RPMI7951 (cell line): Measurements from ENCODE around the gene ZBTB7C. TPM values are rescaled to one million over a fixed set of nuclear protein-coding genes. Genes with fewer than 3 reads are reported as not detected.
A peak's percentile ranks its signal among the peaks of the same experiment; 100 is the strongest.

Source experiments
- DNase-seq: peaks from one replicate; pipeline ENCODE4 v3.0.0-alpha.2; 2012; ENCODE audit warnings: low read depth
- total RNA-seq: library from RNA; depleted of rRNA; stranded (reverse); fragments of >200 nt; shearing (Covaris generic); gene quantifications from 2 replicates; pipeline ENCODE4 v1.2.3, GENCODE V29; 2014

The ZBTB7C gene
- total RNA-seq, 1 experiment from 2014 or later: 0.12 TPM

DNA sequence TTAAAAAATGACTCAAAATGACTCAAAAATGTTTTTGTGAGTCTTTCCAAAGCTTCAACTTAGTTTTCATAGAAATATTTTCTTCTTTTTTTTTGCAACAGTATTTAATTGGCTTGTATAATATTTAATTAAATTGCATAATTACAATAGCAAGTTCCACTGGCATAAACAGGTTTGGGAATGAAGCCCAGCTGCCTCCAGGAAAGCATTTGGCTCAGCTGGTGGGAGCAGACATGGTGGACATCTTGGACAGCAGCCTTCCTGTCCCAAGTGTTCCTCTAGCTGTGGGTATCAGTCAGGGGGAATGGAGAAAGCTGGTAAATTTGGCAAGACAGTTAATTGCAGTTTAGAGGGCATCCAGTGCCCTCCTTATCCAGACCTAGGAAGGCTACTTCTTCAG, 213.4 kb downstream of the ZBTB7C start:
- no peak for DNase-seq

DNA sequence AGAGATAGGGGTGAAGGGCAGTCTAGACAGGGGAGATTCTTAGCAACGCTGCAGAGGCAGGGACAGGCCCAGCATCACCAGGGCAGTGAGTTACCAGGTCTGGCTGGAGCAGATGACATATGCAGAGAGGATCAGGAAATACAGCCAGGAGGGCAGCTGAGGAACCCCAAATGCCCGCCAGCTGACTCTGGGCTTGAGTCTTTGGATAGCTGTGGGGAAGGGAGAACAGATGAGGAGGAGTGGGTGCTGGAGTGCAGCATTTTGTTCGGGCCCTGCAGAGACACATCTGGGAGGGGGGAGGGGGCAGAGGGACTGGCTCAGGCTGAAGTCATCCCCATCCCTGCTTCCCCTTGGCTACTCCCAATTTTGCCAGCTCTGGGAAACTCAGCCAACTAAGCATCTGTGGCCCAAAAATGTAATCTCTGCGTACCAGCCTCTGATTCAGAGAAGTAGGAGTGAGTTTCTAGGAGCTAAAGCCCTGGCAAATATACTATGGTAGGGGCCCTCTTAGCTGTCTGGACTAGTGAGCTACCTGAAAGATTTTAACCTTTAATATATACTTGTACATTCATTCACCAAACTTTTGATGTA, 214.5 kb downstream of the ZBTB7C start:
- peak; percentile 7 for DNase-seq

DNA sequence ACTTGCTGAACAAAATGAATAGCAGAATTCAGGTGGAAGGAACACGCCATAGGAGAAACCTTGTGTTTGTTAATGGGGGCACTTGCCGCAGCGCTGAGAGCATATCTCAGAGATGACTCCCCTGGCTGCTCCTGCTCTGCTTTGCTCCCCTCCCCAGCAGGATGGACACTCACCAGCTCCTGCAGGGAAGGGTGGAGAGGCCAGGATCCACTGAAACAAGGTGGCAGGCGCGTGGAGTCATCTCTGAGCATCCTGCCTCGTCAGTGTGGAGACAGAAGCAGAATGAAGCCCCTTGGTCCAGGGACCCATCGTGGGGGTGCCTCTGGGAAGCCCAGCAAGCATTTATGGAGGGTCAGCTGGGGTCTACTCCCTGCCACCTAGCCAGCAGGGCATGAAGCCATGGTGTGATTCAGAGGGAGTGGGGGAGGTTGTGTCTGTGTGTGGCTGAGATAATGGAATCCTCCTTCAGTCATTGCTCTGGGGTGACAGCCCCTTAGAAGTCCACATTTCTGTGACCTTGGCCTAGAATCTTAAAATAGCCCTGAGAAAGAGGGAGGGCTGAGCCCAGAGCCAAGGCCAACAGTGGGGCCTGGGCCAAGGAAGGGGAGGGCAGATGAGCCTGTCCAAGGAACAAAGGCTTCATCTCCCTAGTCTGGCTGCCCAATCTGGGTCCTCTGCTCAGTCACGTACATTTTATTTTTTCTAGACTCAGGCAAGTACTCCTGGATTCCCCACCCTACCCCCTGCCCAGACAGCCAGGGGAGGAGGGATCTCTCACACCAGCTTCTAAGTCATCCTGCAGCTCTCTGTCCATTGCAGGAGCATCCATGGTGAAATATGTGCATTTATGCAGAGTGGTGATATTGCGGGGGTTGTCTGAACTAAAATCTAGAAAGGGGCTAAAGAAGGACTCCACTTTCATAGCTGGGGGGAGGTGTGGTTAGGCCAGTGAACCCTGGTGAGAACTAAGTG, 215.4 kb downstream of the ZBTB7C start:
- DNase-seq: no peak

DNA sequence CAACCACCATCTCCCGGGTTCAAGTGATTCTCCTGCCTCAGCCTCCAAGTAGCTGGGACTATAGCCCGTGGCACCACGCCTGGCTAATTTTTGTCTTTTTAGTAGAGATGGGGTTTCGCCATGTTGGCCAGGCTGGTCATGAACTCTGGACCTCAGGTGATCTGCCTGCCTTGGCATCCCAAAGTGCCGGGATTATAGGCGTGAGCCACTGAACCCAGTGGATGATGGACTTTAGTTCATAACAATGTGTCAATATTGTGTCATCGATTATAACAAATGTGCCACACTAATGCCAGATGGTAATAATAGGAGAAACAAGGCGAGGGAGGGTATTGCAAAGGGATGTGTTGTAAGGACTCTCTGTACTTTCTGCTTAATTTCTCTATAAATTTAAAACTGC, 216.6 kb downstream of the ZBTB7C start:
- no peak for DNase-seq

DNA sequence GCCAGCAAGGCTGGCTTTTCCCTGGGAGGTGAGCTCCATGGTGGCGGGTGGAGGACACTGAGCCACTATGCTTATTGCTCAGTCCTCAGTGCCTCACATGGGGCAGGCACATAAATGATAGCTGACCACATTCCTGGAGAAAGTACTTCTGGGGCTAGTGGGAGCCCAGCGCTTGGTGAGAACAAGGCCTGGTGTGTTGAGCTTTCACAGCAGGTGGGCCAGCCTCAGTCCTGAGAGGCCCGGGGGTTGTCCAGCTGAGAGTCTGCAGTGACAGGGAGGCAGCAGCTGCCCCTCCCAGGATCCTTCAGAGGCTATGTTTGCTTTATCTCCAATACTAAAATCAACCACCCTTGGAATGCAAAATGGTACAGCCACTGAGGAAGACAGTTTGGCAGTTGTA, 217.7 kb downstream of the ZBTB7C start:
- DNase-seq: no peak

DNA sequence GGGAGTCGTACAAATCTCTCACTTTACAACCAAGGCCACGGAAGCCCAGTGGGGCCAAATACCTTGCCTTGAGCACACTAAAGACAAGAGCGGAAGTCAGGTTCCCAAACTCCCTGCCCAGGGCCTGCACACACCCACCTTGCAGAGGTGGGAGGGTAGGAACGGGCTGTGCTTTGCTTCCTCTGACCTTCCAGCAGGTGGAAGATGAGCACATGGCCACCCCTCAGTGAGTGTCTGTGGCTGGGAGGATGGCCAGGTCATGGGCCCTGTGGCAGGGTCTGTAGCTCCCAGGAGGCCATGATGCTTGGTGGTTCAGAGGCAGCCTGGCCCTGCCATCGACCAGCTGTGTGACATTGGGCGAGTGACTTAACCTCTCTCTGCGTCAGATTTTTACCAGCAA, 218.2 kb downstream of the ZBTB7C start:
- DNase-seq: no peak

DNA sequence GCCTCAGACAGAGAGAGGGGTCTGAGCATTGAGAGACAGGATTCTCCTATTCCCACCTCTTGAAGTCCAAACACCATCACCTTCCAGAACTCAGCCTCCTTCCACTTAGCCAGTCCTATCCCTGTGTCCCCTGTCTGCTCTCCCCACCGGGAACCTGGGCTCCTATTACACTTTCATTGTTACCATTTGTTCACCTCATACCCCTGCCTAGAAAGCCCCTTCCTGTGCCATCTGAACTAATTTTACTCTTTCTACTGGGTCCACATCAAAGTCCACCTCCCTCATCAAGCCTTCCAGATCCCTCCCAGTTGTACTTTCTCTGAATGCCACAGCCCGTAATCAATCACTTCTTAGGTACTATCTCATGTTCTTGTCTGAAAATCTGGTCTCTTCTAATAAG, 220.6 kb downstream of the ZBTB7C start:
- DNase-seq: no peak

DNA sequence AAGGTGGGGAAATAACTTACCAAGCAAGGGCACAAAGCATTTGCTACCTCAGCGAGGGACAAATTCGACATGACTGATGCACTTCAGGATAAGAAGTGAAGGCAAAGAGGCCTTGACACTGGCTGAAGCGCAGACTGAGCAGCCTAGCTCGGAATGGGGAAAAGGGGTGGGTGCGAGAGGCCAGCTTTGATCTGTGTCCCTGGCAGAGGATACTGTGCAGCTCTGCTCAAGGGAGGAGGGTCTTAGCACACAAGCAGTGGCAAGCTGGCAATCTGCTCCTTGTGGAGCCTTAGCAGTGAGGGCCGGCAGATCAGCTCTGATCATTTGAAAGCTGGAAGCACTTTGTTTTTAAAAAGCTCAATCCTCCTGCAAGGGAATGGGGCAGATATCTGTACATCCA, 222.3 kb downstream of the ZBTB7C start:
- no peak for DNase-seq

DNA sequence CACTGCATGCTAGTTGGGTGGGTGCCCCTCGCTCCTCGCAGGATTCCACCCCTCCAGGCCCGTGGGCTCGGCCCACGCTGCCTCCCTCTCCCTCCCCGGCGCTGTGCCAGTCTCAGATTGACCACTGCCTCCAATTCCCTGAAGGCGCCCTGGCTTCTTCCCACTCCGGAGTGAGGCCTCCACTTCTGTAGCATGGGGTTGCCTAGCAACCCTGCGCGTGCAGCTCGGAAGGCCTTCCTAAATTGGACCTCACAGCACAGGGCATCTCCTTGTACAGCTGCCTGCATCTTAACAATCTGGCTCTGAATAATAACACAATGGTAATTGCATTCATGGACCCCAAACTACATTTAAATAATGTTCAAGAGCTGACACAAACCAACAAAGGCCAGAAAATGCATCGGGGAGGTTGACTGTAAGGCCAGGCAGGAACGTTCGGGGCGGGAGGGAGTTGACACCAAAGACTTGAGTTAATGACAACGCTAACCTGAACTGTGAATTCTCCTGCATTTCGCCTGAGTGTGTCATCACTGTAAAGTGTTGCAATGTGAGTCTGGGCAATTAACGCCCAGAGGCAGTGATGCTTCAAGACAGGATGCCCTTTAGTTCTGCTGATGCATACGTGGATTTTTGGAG, 222.9 kb downstream of the ZBTB7C start:
- peak; percentile 18 for DNase-seq

DNA sequence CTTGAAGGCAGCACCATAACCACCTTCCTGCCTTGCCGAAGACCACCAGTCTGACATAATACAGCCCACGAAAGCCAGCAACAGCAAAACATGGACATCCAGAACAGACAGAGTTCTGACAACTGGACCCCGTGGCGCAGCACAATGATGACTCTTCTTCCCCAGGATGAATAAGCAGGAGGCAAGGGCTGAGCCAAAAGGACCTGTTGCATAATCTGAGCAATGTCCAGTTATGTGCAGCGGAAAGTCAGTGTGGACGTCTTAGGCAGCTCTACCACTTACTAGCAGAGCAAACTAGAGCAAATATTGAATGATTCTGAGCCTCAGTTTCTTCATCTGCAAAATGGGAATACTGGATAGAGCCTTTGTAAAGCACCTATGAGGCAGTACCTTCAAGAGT, 225.1 kb downstream of the ZBTB7C start:
- DNase-seq: no peak

DNA sequence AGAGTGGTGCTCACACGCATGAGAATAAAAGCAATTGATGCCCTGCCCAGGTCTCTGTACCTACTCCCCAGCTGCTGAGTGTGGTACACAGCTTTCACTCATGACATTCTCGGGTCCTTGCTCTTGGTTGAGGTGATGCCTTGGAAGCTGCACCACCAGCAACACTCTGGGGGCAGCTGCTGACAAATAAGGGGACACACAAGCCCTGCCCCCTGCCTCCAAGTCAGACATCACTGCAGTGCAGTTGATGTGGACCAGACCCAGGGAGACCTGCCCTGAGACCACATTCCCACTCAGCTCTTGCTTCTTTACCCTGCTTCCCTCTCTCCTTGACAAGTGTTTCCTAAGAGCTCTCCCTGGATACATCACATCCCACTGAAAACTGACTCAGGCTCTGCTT, 225.6 kb downstream of the ZBTB7C start:
- no peak for DNase-seq

DNA sequence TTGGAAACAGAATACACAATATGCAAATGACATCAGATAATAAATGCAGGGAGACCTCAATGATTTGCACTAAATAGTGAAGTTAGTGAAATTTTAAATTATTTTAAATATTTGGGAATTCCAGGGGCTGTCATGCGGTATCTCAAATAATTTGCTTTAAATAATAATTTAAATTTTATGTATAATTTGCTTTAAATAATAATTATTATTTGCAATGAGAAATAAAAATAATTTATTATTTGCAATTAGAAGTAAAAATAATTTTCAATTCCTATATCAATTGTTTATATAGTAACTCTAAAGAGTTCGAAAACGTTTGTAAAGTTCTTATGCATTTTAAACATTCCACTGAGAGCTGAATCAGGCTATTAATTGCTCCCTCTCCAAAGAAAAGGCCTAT, 226.4 kb downstream of the ZBTB7C start:
- no peak for DNase-seq

DNA sequence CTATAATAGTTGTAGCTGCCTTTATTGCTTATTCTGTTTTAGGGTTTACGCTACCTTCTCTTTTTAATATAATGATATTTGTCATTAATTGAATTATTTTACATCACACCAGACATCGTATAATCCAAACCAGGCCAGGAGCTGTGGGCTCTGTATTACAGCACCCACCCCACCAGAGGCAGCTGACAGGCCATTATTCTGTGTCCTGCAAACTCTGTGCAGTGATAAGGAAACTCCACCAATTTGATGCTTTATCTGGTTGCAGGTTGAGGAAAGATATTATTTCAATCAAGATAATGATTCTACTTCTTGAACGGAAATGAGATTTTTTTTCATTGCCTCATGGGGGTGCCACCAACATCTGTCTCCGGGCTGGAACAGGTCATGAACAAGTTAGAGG, 227.3 kb downstream of the ZBTB7C start:
- no peak for DNase-seq

DNA sequence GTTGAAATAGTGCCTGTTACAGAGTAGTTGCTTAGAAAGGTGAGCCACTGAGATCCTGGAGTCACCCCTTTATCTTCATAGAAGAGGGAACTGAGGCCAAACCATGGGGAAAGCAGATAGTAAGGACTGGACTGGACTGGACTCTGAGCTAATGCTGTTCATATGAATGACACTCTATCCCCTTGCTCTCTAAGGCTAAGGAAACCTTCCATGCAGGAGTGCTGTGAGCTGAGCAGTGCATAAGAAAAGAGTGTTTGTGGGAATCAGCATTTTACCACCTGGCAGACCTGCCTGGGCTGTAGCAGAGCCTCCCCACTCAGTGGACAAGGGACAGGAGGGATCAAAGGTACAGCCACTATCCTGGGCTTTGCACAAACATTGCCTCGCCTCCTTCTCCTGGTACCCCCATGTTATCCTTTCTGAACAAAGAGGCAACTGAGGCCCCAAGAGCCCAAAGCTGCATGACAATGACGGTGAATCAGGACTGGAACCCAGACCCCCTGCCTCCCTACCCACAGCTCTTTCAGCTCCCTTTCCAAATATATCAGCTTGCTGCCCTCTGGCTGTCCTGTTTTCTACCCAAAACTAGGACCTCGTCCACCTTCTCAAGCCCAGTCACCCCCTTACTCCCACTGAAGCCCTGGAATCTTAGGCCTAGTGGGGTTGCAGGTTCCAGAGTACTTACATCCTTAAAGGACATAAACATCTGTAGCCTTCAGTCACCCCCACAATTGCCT, 227.9 kb downstream of the ZBTB7C start:
- DNase-seq: no peak

DNA sequence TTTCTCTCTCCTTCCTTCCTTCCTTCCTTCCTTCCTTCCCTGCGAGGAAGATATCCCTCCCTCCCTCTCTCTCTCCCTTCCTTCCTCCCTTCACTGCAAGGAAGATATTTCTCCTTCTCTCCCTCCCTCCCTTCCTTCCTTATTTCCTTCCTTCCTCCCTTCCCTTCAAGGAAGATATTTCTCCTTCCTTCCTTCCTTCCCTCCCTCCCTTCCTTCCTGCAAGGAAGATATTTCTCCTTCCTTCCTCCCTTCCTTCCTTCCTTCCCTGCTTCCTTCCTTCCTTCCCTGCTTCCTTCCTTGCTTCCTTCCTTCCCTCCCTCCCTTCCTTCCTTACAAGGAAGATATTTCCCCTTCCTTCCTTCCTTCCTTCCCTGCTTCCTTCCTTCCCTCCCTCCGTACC, 229.5 kb downstream of the ZBTB7C start:
- no peak for DNase-seq

DNA sequence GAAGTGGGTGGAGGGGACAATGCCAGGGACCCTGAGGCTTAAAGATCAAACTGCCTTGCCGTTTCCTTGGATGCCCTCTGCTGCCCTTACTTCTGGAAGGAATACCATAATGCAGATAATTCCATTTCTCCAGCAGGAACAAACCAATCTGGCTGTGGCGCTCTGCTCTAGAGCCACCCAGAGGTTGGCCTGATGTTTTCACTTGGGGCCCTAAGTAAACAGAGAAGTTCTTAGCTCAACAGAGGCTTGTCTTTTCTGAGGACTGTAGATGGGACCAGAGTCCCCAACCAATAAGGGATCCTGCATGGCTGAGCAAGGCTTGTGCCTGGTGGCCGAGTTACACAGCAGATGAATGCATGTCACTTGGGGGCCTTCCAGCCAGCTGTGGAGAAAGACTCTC, 230.2 kb downstream of the ZBTB7C start:
- DNase-seq: no peak

DNA sequence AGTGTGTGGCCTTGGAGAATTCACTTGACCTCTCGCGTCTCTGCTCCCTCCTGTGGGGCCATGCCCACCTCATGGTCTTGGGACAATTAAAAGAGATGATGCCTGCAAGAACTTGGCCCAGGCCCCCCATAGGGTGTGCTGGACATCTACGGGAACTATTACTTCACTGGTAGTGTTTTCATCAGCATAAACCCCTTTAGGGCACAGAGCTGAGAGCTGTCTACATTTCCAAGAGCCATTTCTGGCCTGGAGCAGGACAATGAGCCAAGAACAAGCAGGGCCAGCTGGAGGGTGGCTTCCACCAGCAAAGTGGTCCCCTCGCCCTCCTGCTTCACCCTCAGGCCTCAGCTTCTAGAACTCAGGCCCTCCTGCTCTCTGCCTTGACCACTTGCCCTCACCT, 232.3 kb downstream of the ZBTB7C start:
- no peak for DNase-seq

DNA sequence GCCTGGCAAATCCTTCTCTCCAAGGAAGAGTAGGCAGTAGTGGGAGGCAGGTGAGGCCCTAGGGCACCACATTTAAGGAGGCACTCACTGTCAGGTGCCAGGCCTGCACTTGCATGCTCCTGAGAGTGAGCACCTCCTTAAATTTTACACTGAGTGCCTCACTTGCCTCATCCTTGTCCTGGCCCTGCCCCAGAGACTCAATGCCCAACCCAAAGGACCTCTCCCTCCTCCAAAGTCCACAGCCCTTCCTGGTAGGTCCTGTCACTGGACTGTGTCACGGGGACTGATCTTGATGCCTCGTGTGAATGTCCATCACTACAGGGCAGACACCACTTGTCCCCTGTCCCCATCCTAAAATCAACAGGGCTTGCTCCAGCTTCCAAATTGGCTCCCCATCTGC, 235.6 kb downstream of the ZBTB7C start:
- no peak for DNase-seq

DNA sequence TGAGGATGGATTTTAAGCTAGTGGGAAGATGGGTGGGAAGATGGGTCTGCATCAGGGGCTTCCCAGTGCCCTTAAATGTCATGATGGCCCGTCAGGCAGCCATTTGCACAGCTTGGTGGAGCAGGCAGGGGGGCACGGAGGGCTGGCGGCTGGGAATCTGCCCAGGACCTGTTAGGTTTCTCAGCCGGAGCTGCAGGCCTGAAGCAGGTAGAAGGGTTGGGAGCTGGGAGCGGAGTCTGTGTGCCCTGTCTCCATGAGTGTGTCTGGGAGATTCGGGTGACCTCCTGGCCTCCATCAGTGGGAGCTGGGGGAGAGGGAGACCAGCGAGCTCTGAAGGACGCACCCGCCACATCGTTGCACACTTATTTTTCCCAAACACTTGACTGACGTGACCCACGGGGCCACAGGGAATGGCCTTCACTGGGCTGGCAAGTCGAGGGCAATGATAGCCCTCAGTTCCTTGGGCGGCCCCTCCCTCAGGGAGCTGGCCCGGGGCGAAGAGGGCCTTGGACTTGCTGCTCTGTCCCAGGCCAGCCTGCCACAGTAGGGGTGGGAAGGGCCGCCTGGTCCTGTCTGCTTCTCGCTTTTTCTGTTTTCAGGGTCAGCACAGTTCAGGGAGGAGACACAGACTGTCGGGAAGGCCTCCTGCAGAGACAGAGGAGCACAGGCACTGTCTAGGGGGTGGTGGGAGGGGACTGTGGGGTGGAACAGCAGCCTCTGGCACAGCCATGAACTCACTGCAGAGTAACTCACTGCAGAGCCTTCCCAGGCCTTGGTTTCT, 236.8 kb downstream of the ZBTB7C start:
- no peak for DNase-seq

DNA sequence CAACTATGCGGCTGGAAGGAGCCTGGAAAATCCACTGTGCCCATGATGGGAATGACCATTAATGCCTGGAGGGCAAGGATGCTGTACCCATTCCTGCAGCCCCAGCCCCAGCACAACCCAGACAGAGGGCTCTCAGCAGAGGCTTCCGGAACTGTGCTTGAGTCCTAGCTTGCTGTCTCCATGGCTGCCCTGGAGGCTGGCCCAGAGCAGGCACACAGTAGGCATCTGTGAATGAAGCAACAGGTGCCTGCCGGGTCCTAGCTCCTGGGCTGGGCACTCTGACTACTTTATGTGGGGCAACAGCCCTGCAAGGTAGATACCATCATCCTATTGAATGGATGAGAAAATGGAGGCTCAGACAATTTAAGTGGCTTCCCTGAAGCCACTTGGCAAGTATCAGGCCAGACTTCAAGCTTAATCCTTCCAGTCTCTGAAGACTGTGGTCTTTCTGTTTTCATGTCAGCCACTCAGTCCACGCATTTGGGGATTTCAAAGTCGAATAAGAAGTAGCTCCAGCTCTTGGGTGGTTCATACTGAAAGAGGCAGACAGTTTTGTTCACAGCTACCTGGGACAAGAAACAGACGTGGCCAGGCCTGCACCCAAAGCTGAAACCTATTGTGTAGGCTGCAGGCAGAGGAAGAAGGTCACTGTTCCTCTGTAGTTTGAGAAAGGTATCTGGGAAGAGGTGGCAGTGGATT, 237.5 kb downstream of the ZBTB7C start:
- DNase-seq: no peak

DNA sequence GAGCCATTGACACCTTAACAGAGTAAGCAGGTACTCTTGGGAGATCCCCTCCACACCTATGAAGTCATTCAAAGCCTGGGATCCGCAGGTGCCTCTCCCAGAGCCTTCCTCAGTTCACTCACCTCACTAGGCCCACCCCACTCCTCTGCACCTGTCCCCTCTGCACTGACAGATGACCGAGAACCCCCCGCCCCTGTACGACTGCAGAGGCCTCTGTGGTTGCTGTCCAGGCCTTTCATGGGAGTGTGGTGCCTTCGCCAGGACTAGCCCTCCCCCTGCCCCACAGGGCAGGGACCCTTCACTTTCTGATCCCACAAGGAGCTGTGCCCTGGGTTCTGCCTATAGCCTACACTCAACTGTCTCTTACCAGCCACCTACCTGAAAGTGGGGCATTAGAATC, 238.5 kb downstream of the ZBTB7C start:
- DNase-seq: no peak
